GM12872 (cell line): ENCODE data around the gene BMX.

Source experiments
- TF ChIP-seq, protein P1 (sequence below): IDR thresholded peaks from 3 replicates; pipeline ENCODE4 v1.5.1; 2011; ENCODE audit warnings: low read depth, mild to moderate bottlenecking, low read length, moderate library complexity; ENCODE audit not compliant: insufficient read depth

Gene BMX

GRCh38 chrX:15504661-15505060, 4.1 kb downstream of the BMX start:
- TF ChIP-seq, protein P1, sequence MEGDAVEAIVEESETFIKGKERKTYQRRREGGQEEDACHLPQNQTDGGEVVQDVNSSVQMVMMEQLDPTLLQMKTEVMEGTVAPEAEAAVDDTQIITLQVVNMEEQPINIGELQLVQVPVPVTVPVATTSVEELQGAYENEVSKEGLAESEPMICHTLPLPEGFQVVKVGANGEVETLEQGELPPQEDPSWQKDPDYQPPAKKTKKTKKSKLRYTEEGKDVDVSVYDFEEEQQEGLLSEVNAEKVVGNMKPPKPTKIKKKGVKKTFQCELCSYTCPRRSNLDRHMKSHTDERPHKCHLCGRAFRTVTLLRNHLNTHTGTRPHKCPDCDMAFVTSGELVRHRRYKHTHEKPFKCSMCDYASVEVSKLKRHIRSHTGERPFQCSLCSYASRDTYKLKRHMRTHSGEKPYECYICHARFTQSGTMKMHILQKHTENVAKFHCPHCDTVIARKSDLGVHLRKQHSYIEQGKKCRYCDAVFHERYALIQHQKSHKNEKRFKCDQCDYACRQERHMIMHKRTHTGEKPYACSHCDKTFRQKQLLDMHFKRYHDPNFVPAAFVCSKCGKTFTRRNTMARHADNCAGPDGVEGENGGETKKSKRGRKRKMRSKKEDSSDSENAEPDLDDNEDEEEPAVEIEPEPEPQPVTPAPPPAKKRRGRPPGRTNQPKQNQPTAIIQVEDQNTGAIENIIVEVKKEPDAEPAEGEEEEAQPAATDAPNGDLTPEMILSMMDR = no peak

- TF ChIP-seq, protein P1 = no peak
Measured at GRCh38 chrX:15505101-15505500, 4.5 kb downstream of the BMX start.

DNA sequence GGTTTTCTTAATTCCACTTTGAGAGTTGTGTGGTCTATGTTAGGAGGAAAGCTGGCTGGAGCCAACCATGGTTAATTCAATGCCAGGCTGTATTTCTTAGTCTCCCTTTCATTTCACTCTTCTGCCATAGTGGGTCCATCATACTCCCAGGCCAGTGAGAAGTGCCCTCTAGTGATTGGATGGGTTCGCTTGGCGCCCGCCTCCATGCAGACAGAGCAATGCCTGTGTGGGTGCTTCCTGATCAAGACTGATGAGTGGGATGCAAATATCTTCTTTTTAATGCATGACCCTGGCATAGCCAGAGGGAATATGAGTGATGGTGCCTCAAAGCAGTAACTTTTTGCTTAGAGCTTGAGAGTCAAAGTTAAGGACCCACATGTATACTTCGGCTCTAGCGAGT, 6.4 kb downstream of the BMX start:
- TF ChIP-seq, protein P1 = no peak

GRCh38 chrX:15509845-15510244, 9.2 kb downstream of the BMX start:
- TF ChIP-seq, protein P1 = no peak

GRCh38 chrX:15511563-15511962, 11.0 kb downstream of the BMX start:
- TF ChIP-seq, protein P1 = no peak

GRCh38 chrX:15512401-15512965, 11.9 kb downstream of the BMX start:
- TF ChIP-seq, protein P1 = no peak

GRCh38 chrX:15514279-15514678, 13.7 kb downstream of the BMX start:
- TF ChIP-seq, protein P1 = no peak

- TF ChIP-seq, protein P1 = no peak
Measured at GRCh38 chrX:15515931-15516330, 15.3 kb downstream of the BMX start.
